Esophagus squamous epithelium (tissue), 4 donors: ENCODE measurements around the gene KCNJ9.

ENCODE experiments used
- POLR2A ChIP-seq, 4 donors: fragments of 450-650 bp; IDR thresholded peaks; one replicate each; pipeline ENCODE4 v1.6.1; 2017; ENCODE audit warnings: antibody characterized with exemption in 4 of 4, mild to moderate bottlenecking in 4 of 4, moderate library complexity in 3 of 4
- TF ChIP-seq, protein P1 (sequence below), 6 experiments: fragments of 450-650 bp in 4 of 6; fragments of 200-600 bp in 2 of 6; sonication (generic) in 2 of 6; IDR thresholded peaks; one replicate each; pipeline ENCODE4 v1.5.1; 2016 to 2019; ENCODE audit warnings: antibody characterized with exemption in 6 of 6, mild to moderate bottlenecking in 4 of 6, moderate library complexity in 4 of 6

DNA sequence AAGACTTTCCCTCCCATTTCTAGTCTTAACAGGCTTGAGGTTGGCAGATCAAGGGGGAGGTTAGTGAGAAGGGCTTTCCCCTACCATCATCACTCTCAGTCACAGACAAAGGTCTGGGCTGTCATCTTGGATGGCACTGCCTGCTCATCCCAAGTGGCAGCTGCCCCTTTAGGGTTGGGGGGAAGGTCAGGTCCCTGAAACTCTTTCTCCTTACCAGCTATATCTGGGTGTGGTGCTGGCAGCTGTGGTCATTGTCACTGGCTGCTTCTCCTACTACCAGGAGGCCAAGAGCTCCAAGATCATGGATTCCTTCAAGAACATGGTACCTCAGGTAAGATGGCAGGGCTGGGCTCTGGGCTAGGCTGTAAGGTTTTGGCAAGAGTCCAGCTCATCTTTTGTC is 42.4 kb downstream of the KCNJ9 start:
- TF ChIP-seq, protein P1, sequence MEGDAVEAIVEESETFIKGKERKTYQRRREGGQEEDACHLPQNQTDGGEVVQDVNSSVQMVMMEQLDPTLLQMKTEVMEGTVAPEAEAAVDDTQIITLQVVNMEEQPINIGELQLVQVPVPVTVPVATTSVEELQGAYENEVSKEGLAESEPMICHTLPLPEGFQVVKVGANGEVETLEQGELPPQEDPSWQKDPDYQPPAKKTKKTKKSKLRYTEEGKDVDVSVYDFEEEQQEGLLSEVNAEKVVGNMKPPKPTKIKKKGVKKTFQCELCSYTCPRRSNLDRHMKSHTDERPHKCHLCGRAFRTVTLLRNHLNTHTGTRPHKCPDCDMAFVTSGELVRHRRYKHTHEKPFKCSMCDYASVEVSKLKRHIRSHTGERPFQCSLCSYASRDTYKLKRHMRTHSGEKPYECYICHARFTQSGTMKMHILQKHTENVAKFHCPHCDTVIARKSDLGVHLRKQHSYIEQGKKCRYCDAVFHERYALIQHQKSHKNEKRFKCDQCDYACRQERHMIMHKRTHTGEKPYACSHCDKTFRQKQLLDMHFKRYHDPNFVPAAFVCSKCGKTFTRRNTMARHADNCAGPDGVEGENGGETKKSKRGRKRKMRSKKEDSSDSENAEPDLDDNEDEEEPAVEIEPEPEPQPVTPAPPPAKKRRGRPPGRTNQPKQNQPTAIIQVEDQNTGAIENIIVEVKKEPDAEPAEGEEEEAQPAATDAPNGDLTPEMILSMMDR (IDR thresholded peaks at IDR 0.05) = no peak
- TF ChIP-seq POLR2A (IDR thresholded peaks at IDR 0.05) = no peak
